ENCODE measurements around the gene CD1D. TPM values are rescaled to one million over a fixed set of nuclear protein-coding genes. Genes with fewer than 3 reads are reported as not detected.
"Not testable (repeated sequence)": the region's sequence is repeated elsewhere in the genome, so short reads cannot be mapped to it uniquely, and the experiment has no call there.

CD1D gene
- total RNA-seq, 4 donors from 2014 or later, result 0.84 to 3.7 (median 3.1) TPM

GRCh38 chr1:158154501-158154900 lies 26.2 kb upstream of the CD1D start:
- ATAC-seq (ENCODE audit: low FRiP score), result no peak
- TF ChIP-seq, protein P1, sequence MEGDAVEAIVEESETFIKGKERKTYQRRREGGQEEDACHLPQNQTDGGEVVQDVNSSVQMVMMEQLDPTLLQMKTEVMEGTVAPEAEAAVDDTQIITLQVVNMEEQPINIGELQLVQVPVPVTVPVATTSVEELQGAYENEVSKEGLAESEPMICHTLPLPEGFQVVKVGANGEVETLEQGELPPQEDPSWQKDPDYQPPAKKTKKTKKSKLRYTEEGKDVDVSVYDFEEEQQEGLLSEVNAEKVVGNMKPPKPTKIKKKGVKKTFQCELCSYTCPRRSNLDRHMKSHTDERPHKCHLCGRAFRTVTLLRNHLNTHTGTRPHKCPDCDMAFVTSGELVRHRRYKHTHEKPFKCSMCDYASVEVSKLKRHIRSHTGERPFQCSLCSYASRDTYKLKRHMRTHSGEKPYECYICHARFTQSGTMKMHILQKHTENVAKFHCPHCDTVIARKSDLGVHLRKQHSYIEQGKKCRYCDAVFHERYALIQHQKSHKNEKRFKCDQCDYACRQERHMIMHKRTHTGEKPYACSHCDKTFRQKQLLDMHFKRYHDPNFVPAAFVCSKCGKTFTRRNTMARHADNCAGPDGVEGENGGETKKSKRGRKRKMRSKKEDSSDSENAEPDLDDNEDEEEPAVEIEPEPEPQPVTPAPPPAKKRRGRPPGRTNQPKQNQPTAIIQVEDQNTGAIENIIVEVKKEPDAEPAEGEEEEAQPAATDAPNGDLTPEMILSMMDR (IDR thresholded peaks at IDR 0.05), result no peak
- no peak for DNase-seq (ENCODE audit: low spot score)

DNA sequence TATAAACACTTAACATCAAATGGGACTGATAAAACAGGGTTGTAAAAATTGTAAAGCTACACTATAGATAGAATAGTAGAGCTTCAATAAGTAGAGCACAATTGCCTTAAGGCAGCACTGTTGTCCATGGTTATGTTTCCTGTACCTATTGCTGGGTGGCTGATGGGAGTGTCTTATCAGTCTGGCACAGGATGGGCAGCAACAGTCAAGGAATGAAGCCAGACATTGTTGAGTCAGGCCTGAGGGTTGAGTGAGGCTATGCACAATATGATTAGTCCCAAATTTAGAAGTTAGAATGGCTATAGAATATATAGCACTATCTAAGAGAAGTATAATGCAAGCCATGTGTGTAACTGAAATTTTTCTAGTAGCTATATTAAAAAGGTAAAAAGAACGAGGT lies 25.0 kb upstream of the CD1D start:
- TF ChIP-seq, protein P1 (IDR thresholded peaks at IDR 0.05), result no peak
- ATAC-seq (ENCODE audit: low FRiP score), result peak; percentile 62
- no peak for DNase-seq (ENCODE audit: low spot score)

GRCh38 chr1:158159597-158159996 lies 21.1 kb upstream of the CD1D start:
- no peak for ATAC-seq (ENCODE audit: low FRiP score)
- TF ChIP-seq, protein P1 (IDR thresholded peaks at IDR 0.05), result no peak
- no peak for DNase-seq (ENCODE audit: low spot score)

- DNase-seq (ENCODE audit: low spot score), result no peak
- ATAC-seq (ENCODE audit: low FRiP score), result no peak
- TF ChIP-seq, protein P1 (IDR thresholded peaks at IDR 0.05), result no peak
These were observed 19.2 kb upstream of the CD1D start for GRCh38 chr1:158161446-158161845.

- TF ChIP-seq, protein P1 (IDR thresholded peaks at IDR 0.05), result no peak
- DNase-seq (ENCODE audit: low spot score) (no peak), ATAC-seq (ENCODE audit: low FRiP score) (no peak)
These were observed 17.4 kb upstream of the CD1D start for GRCh38 chr1:158163000-158163947.

DNA sequence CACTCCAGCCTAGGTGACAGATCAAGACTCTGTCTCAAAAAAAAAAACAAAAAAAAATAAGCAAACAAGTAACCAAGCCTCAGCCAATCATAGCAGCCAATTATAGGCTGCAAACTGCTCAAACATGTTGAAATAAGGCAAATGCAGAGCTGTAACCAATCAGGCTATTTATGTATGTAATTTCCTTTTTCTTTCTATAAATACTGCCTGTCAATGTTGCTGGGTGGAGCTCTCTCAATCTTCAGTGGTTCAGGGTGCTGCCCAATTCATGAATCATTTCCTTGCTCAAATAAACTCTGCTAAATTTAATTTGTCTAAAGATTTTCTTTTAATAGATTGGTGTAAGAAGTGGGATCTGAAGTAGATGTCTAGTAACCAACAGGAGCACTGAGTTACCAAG lies 11.6 kb upstream of the CD1D start:
- no peak for ATAC-seq (ENCODE audit: low FRiP score)
- TF ChIP-seq, protein P1 (IDR thresholded peaks at IDR 0.05), result no peak

DNA sequence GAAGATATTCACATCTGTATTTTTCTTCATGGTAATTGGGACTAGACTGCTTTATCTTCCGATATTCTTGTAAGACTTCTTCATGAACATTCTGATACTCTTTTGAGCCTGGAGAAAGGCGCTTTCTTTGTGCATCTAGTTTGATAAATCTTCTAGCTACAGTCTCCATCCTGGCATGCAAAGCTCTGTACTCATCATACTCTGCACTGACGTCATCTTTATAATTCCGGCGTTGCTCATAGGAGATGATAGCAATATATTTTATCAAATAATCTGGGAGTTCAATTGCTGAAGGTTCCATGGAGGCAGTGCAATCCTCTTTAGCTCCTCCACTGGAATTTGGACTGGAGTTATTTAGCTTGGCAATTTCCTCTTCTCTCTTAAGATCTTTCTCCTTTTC lies 4.8 kb upstream of the CD1D start:
- not testable (repeated sequence) for DNase-seq (ENCODE audit: low spot score); ATAC-seq (ENCODE audit: low FRiP score)

More for the DNA sequence above, 11.6 kb upstream of the CD1D start:
- DNase-seq (ENCODE audit: low spot score), result no peak
